ENCODE data around the gene LRPAP1.

DNA sequence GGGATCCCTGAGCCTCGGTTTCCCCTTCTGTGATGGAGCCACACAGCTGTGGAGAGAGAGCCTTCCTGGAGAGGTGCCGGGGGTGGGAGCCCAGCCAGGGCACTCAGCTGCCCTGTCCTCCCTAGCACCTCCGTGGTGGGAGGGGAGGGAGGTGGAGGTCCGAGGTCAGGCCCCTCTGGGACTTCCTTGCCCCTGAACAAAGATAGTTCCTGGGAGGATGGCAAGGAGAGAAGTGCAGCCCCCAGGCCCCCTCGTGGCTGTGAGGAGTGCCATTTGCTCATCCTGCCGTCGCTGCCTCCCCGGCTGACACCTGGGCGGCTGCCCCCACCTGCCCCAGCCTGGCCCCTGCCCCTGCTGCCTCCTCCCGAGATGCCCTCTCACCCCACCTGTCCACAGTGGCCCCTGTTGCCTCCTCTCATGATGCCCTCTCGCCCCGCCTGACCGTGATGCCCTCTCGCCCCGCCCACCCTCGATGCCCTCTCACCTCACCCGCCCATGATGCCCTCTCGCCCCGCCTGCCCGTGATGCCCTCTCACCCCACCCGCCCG, 56.4 kb downstream of the LRPAP1 start:
- TF ChIP-seq, protein P1, sequence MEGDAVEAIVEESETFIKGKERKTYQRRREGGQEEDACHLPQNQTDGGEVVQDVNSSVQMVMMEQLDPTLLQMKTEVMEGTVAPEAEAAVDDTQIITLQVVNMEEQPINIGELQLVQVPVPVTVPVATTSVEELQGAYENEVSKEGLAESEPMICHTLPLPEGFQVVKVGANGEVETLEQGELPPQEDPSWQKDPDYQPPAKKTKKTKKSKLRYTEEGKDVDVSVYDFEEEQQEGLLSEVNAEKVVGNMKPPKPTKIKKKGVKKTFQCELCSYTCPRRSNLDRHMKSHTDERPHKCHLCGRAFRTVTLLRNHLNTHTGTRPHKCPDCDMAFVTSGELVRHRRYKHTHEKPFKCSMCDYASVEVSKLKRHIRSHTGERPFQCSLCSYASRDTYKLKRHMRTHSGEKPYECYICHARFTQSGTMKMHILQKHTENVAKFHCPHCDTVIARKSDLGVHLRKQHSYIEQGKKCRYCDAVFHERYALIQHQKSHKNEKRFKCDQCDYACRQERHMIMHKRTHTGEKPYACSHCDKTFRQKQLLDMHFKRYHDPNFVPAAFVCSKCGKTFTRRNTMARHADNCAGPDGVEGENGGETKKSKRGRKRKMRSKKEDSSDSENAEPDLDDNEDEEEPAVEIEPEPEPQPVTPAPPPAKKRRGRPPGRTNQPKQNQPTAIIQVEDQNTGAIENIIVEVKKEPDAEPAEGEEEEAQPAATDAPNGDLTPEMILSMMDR (conservative IDR thresholded peaks at IDR 0.05; ENCODE audit: low read length) = no peak
- TF ChIP-seq EZH2phosphoT487 (IDR thresholded peaks at IDR 0.05; ENCODE audit: borderline replicate concordance) = no peak
